ENCODE data around the gene RDX.

Gene RDX

DNA sequence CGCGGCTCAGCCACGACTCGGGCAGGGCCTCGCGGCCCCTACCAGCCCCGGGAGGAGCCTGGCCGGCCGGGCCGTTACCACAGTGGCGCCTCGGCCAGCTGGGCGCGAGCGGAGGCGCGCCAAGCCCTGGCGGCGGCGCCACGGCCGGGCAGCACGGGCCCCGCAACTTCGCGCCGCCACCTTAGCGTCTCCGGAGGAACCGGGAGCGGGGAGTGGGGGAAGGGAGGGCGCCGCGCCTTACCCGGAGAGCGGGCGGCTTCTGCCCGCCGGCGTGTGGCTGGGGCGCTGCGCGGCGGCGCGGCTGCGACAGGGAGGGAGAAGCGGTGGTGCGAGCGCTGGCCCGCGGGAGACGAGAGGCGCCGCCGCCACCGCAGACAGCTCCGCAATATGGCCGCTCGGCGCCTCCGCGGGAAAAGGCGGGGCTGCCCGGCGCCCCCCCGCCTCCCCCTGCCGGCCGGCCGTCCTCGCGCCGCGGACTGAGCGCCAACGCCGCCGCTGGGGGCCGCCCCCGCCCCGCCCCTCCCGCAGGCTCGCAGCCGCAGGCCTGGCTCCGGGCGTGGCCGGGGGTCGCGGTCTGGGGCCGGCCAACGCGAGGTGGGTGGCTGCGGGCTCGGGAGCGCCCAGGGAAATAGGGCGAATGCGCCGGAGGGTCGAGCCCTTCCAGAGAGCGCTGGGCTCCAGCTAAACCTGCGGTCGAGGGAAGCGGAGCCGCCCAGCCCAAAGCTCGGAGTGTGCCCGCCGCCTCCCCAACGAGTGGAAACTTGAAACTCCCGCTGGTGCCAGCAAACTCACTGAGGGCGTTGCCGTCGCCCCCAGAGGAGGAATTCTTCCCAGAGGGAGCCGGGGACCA lies at the start of gene RDX:
TSS of gene RDX (minus strand) at position 389 of the 850 bp plus-strand sequence. CDS start 16,922 bp downstream, outside the sequence.
- intact Hi-C loops (cut with DNase I): loop anchor here (10.0 kb wide), 3 partner anchors 78 to 138 kb away; no protein-coding TSS in a partner anchor
- DNase-seq: peak; percentile 22 to 89 (median 77)

- intact Hi-C loops (cut with DNase I): no loop called here
- no peak for DNase-seq
Measured at GRCh38 chr11:110345743-110346142, 49.3 kb upstream of the RDX start.

GRCh38 chr11:110340436-110340835 lies 44.0 kb upstream of the RDX start:
- DNase-seq: no peak
- intact Hi-C loops (cut with DNase I): no loop called here

GRCh38 chr11:110339456-110340250 lies 43.2 kb upstream of the RDX start:
- intact Hi-C loops (cut with DNase I): no loop called here
- DNase-seq: no peak

DNA sequence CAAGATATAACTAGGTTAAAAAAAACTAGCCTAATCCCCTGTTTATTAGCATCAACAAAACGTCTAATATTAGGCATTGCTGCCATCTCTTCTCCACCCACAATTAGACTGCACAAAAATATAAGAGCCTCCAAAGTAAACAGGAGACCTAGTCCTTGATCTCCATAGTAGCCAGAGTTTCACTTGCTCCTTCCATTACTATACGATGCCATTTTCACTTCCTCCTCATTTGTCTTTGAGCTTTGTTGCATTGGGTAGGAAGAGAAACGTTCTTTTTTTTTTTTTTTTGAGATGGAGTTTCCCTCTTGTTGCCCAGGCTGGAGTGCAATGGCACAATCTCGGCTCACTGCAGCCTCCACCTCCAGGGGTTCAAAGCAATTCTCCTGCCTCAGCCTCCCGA lies 42.3 kb upstream of the RDX start:
- no peak for DNase-seq
- intact Hi-C loops (cut with DNase I): no loop called here

- no peak for DNase-seq
- intact Hi-C loops (cut with DNase I): no loop called here
Measured at GRCh38 chr11:110337570-110338193, 41.3 kb upstream of the RDX start.

DNA sequence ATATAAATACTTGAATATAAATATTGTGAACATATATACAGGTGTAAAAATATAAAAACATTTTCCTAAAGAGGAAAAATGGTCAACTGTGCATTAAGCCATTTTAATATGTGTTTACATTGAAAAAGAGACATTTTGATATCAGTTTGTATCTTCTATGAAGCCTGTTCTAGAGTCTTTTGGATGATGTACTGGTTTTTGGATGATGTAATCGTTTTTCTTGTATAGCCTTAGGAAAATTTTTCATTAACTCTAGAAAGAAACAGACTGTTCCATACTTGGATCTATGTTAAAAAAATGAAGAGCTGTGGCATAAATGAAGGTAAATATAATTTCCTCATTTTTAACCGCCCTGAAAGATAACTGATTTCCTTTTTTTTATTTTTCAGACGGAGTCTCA lies 39.6 kb upstream of the RDX start:
- intact Hi-C loops (cut with DNase I): no loop called here
- DNase-seq: no peak

DNA sequence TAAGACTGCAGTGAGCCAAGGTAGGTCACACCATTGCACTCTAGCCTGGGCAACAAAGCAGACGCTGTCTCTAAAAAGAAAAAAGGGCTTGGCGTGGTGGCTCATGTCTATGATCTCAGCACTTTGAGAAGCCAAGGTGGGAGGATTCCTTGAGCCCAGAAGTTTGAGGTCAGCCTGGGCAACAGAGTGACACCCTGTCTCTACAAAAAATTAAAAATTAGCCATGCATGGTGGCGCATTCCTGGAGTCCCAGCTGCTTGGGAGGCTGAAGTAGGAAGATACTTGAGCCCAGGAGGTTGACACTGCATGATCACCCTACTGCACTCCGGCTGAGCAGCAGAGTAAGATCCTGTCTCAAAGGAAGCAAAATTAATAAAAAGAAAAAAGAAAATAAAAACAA lies 38.9 kb upstream of the RDX start:
- no peak for DNase-seq
- intact Hi-C loops (cut with DNase I): no loop called here

GRCh38 chr11:110331626-110332025 lies 35.2 kb upstream of the RDX start:
- intact Hi-C loops (cut with DNase I): no loop called here
- DNase-seq: no peak

DNA sequence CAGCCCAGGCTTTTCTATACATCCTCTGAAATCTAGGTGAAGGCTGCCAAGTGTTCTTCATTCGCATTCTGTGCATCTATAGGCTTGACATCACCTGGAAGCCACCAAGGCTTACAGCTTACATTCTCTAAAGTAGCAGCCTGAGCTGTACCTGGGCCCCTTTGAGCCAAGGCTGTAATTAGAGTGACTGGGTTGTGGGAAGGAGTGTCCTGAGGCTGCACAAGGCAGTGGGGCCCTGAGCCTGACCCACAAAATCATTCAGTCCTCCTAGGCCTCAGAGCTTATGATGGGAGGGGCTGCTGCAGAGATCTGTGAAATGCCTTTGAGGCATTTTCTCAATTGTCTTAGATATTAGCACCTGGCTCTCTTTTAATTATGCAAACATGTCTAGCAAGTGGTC lies 33.0 kb upstream of the RDX start:
- no peak for DNase-seq
- intact Hi-C loops (cut with DNase I): no loop called here

GRCh38 chr11:110327508-110327907 lies 31.1 kb upstream of the RDX start:
- no peak for DNase-seq
- intact Hi-C loops (cut with DNase I): no loop called here

GRCh38 chr11:110323786-110324185 lies 27.4 kb upstream of the RDX start:
- intact Hi-C loops (cut with DNase I): no loop called here
- peak in 4 of 42 donors; percentile 13 to 34 (median 19) for DNase-seq

DNA sequence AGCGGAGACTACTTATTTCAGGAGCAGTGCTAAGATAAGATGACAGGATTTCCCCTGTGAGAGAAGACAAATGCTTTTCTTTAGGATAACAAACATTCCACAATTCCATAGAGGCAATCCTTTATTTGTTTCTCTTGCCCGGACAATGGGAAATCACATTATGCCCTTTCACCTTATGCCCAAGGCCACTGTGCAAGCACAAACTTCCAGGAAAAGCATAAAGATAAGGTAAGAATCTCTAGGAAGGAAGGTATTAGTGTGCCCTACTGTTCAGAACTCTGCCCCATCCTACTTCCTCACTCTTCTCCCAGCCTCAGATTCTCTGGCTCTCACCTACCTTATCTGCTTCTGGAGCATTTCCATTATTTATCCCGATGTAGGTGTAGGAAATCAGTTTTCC lies 23.1 kb upstream of the RDX start:
- DNase-seq: no peak
- intact Hi-C loops (cut with DNase I): no loop called here

- peak in 1 of 42 donors; percentile 30 for DNase-seq
- intact Hi-C loops (cut with DNase I): no loop called here
Measured at GRCh38 chr11:110318638-110319404, 22.4 kb upstream of the RDX start.

- intact Hi-C loops (cut with DNase I): no loop called here
- DNase-seq: peak in 12 of 42 donors; percentile 21 to 81 (median 62)
Measured at GRCh38 chr11:110317516-110317932, 21.1 kb upstream of the RDX start.

GRCh38 chr11:110314366-110315095 lies 18.1 kb upstream of the RDX start:
- intact Hi-C loops (cut with DNase I): no loop called here
- no peak for DNase-seq

DNA sequence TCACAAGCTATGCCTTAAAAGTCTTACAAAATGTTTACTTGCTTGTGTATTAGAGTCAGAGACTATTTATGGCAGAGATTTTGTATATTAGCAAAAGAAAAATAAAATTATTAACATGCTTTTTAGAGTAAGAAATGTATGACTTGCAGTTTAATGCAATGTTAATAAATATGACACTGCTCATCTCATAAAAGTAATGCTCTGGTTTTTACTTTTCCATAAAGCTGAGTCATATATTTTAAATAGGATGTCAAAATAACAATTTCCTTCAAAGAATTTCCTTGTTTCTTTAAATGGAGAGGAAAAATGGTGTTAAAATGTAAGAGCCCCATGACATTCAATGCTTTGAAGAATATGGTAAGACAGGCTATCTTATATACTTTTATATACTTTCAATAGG lies 16.3 kb upstream of the RDX start:
- DNase-seq: no peak
- intact Hi-C loops (cut with DNase I): no loop called here

GRCh38 chr11:110311783-110312579 lies 15.6 kb upstream of the RDX start:
- intact Hi-C loops (cut with DNase I): no loop called here

More at GRCh38 chr11:110311783-110312579, 15.6 kb upstream of the RDX start:
- no peak for DNase-seq

Measured in head of caudate nucleus (tissue), 42 donors.